ENCODE results near the gene MCF2L2. TPM values are rescaled to one million over a fixed set of nuclear protein-coding genes. Genes with fewer than 3 reads are reported as not detected.

Gene MCF2L2
- total and polyA plus RNA-seq, 2 experiments from 2014 or later, result 6.7 to 14.6 TPM

DNA sequence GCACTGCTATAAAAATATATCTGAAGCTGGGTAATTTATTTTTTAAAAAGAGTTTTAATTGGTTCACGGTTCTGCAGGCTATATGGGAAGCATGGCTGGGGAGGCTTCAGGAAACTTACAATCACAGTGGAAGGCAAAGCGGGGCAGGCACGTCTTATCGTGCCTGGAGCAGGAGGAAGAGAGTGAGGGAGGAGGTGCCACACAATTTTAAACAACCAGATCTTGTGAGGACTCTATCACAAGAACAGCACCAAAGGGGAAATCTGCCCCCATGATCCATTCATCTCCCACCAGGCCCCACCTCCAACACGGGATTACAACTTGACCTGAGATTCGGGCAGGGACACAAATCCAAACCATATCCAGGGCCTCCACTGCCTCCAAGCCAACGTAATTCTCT lies 75.0 kb downstream of the MCF2L2 start (continued):
- TF ChIP-seq, protein P1, sequence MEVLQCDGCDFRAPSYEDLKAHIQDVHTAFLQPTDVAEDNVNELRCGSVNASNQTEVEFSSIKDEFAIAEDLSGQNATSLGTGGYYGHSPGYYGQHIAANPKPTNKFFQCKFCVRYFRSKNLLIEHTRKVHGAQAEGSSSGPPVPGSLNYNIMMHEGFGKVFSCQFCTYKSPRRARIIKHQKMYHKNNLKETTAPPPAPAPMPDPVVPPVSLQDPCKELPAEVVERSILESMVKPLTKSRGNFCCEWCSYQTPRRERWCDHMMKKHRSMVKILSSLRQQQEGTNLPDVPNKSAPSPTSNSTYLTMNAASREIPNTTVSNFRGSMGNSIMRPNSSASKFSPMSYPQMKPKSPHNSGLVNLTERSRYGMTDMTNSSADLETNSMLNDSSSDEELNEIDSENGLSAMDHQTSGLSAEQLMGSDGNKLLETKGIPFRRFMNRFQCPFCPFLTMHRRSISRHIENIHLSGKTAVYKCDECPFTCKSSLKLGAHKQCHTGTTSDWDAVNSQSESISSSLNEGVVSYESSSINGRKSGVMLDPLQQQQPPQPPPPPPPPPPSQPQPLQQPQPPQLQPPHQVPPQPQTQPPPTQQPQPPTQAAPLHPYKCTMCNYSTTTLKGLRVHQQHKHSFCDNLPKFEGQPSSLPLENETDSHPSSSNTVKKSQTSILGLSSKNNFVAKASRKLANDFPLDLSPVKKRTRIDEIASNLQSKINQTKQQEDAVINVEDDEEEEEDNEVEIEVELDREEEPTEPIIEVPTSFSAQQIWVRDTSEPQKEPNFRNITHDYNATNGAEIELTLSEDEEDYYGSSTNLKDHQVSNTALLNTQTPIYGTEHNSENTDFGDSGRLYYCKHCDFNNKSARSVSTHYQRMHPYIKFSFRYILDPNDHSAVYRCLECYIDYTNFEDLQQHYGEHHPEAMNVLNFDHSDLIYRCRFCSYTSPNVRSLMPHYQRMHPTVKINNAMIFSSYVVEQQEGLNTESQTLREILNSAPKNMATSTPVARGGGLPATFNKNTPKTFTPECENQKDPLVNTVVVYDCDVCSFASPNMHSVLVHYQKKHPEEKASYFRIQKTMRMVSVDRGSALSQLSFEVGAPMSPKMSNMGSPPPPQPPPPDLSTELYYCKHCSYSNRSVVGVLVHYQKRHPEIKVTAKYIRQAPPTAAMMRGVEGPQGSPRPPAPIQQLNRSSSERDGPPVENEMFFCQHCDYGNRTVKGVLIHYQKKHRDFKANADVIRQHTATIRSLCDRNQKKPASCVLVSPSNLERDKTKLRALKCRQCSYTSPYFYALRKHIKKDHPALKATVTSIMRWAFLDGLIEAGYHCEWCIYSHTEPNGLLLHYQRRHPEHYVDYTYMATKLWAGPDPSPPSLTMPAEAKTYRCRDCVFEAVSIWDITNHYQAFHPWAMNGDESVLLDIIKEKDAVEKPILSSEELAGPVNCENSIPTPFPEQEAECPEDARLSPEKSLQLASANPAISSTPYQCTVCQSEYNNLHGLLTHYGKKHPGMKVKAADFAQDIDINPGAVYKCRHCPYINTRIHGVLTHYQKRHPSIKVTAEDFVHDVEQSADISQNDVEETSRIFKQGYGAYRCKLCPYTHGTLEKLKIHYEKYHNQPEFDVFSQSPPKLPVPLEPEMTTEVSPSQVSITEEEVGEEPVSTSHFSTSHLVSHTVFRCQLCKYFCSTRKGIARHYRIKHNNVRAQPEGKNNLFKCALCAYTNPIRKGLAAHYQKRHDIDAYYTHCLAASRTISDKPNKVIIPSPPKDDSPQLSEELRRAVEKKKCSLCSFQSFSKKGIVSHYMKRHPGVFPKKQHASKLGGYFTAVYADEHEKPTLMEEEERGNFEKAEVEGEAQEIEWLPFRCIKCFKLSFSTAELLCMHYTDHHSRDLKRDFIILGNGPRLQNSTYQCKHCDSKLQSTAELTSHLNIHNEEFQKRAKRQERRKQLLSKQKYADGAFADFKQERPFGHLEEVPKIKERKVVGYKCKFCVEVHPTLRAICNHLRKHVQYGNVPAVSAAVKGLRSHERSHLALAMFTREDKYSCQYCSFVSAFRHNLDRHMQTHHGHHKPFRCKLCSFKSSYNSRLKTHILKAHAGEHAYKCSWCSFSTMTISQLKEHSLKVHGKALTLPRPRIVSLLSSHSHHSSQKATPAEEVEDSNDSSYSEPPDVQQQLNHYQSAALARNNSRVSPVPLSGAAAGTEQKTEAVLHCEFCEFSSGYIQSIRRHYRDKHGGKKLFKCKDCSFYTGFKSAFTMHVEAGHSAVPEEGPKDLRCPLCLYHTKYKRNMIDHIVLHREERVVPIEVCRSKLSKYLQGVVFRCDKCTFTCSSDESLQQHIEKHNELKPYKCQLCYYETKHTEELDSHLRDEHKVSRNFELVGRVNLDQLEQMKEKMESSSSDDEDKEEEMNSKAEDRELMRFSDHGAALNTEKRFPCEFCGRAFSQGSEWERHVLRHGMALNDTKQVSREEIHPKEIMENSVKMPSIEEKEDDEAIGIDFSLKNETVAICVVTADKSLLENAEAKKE (CRISPR knock-in tag; IDR thresholded peaks at IDR 0.05), result no peak
- TF ChIP-seq CREB1 (CRISPR knock-in tag; IDR thresholded peaks at IDR 0.05; ENCODE audit: low read depth) (no peak), ZNF114 (CRISPR knock-in tag; IDR thresholded peaks at IDR 0.05) (no peak), STAT1 (IDR thresholded peaks at IDR 0.05; ENCODE audit: unreplicated experiment) (no peak), EZH2phosphoT487 (IDR thresholded peaks at IDR 0.05; ENCODE audit: unreplicated experiment) (no peak), CTCF (conservative IDR thresholded peaks at IDR 0.05; ENCODE audit: low read depth in 2 of 2) (no peak), NANOG (IDR thresholded peaks at IDR 0.05; ENCODE audit: borderline replicate concordance) (no peak)
- TF ChIP-seq, protein P2, sequence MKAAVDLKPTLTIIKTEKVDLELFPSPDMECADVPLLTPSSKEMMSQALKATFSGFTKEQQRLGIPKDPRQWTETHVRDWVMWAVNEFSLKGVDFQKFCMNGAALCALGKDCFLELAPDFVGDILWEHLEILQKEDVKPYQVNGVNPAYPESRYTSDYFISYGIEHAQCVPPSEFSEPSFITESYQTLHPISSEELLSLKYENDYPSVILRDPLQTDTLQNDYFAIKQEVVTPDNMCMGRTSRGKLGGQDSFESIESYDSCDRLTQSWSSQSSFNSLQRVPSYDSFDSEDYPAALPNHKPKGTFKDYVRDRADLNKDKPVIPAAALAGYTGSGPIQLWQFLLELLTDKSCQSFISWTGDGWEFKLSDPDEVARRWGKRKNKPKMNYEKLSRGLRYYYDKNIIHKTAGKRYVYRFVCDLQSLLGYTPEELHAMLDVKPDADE (IDR thresholded peaks at IDR 0.05), result no peak

Measured in GM23338 (cell line).